Femur (tissue), 1 donor: ENCODE measurements around the gene SHCBP1.
A peak's percentile ranks its signal among the peaks of the same experiment; 100 is the strongest.

Source experiments
- DNase-seq: peaks from one replicate; pipeline ENCODE4 v3.0.0-alpha.2; 2017

Gene SHCBP1

GRCh38 chr16:46614006-46614405 lies 7.2 kb downstream of the SHCBP1 start:
- DNase-seq, result no peak

- DNase-seq, result no peak
These were observed 7.8 kb downstream of the SHCBP1 start for GRCh38 chr16:46613352-46613751.

- DNase-seq, result no peak
These were observed 9.1 kb downstream of the SHCBP1 start for GRCh38 chr16:46612121-46612520.

- DNase-seq, result no peak
These were observed 13.7 kb downstream of the SHCBP1 start for GRCh38 chr16:46607529-46607928.

GRCh38 chr16:46606231-46606630 lies 14.9 kb downstream of the SHCBP1 start:
- DNase-seq, result no peak

GRCh38 chr16:46591257-46591656 lies 29.9 kb downstream of the SHCBP1 start:
- DNase-seq, result no peak

GRCh38 chr16:46586011-46586577 lies 35.1 kb downstream of the SHCBP1 start:
- no peak for DNase-seq

GRCh38 chr16:46583036-46583435 lies 38.1 kb downstream of the SHCBP1 start:
- no peak for DNase-seq

GRCh38 chr16:46582313-46582712 lies 38.9 kb downstream of the SHCBP1 start:
- no peak for DNase-seq

GRCh38 chr16:46577988-46578579 lies 43.1 kb downstream of the SHCBP1 start:
- DNase-seq, result no peak

GRCh38 chr16:46573834-46574159 lies 47.4 kb downstream of the SHCBP1 start:
- DNase-seq, result no peak

GRCh38 chr16:46573008-46573833 lies 48.0 kb downstream of the SHCBP1 start:
- DNase-seq, result no peak

- DNase-seq, result no peak
These were observed 51.9 kb downstream of the SHCBP1 start for GRCh38 chr16:46569231-46569735.

GRCh38 chr16:46568472-46569230 lies 52.5 kb downstream of the SHCBP1 start:
- no peak for DNase-seq

- DNase-seq, result no peak
These were observed 58.2 kb downstream of the SHCBP1 start for GRCh38 chr16:46562979-46563378.

- DNase-seq, result no peak
These were observed 63.2 kb downstream of the SHCBP1 start for GRCh38 chr16:46558018-46558417.

- DNase-seq, result no peak
These were observed 65.2 kb downstream of the SHCBP1 start for GRCh38 chr16:46555951-46556350.

- DNase-seq, result peak; percentile 71
These were observed 66.7 kb downstream of the SHCBP1 start for GRCh38 chr16:46554435-46554834.

GRCh38 chr16:46549477-46549876 lies 71.7 kb downstream of the SHCBP1 start:
- no peak for DNase-seq
